ENCODE results near the gene WDFY1.

Gene WDFY1

GRCh38 chr2:223921204-223921603 lies 23.9 kb downstream of the WDFY1 start:
- no peak overlapping the region for H3K27ac ChIP-seq (ENCODE audit: extremely low read depth, low read depth, low read length)

More at GRCh38 chr2:223921204-223921603, 23.9 kb downstream of the WDFY1 start:
- Histone ChIP-seq H3K9me3 (ENCODE audit: control insufficient read depth, insufficient read depth, low read depth, low read length) (no peaks in the 10 kb centered on the region), H3K36me3 (ENCODE audit: control insufficient read depth in 2 of 2, insufficient read depth in 1 of 2, low read length in 2 of 2) (peaks cover 0 to 12% of the 10 kb centered on the region in 2 experiments; a peak in 2 of 3 replicates), H3K4me3 (ENCODE audit: low read depth, low read length) (no peak overlapping the region), H3K4me1 (ENCODE audit: control insufficient read depth, insufficient read depth, low read length) (no peaks in the 10 kb centered on the region)
- CTCF ChIA-PET = no interaction called here
- no peak for TF ChIP-seq PRDM2 (tag by site-specific recombination; IDR thresholded peaks at IDR 0.05; ENCODE audit: borderline replicate concordance)
- no peak for TF ChIP-seq ZNF248 (tag by site-specific recombination; IDR thresholded peaks at IDR 0.05)
- TF ChIP-seq ELK4 (IDR thresholded peaks at IDR 0.05; ENCODE audit: borderline replicate concordance, low read depth, low read length) = no peak
- no peak for TF ChIP-seq ZNF302 (tag by site-specific recombination; IDR thresholded peaks at IDR 0.05; ENCODE audit: low read depth)
- TF ChIP-seq ZNF26 (tag by site-specific recombination; IDR thresholded peaks at IDR 0.05) = no peak
- TF ChIP-seq ZNF394 (tag by site-specific recombination; IDR thresholded peaks at IDR 0.05; ENCODE audit: borderline replicate concordance) = no peak
- TF ChIP-seq ZNF776 (tag by site-specific recombination; IDR thresholded peaks at IDR 0.05; ENCODE audit: borderline replicate concordance) = no peak
- TF ChIP-seq ZIC2 (tag by site-specific recombination; IDR thresholded peaks at IDR 0.05) = no peak
- TF ChIP-seq, protein P1, sequence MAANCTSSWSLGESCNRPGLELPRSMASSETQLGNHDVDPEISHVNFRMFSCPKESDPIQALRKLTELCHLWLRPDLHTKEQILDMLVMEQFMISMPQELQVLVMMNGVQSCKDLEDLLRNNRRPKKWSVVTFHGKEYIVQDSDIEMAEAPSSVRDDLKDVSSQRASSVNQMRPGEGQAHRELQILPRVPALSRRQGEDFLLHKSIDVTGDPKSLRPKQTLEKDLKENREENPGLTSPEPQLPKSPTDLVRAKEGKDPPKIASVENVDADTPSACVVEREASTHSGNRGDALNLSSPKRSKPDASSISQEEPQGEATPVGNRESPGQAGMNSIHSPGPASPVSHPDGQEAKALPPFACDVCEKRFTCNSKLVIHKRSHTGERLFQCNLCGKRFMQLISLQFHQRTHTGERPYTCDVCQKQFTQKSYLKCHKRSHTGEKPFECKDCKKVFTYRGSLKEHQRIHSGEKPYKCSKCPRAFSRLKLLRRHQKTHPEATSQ (tag by site-specific recombination; IDR thresholded peaks at IDR 0.05) = no peak
- TF ChIP-seq ZNF747 (tag by site-specific recombination; IDR thresholded peaks at IDR 0.05) = no peak
- no peak for TF ChIP-seq ZNF792 (tag by site-specific recombination; IDR thresholded peaks at IDR 0.05)
- TF ChIP-seq ZNF610 (tag by site-specific recombination; IDR thresholded peaks at IDR 0.05; ENCODE audit: borderline replicate concordance) = no peak
- no peak for TF ChIP-seq ZNF561 (tag by site-specific recombination; IDR thresholded peaks at IDR 0.05; ENCODE audit: borderline replicate concordance)
- TF ChIP-seq ZNF121 (tag by site-specific recombination; IDR thresholded peaks at IDR 0.05) = no peak
- no peak for TF ChIP-seq ZNF660 (tag by site-specific recombination; IDR thresholded peaks at IDR 0.05)
- POLR2A ChIA-PET = no interaction called here
